Colonic mucosa (tissue), 4 donors: ENCODE measurements around the gene C1RL. TPM values are rescaled to one million over a fixed set of nuclear protein-coding genes. Genes with fewer than 3 reads are reported as not detected.

ENCODE experiments used
- DNase-seq: peaks from one replicate; pipeline ENCODE4 v3.0.0-alpha.2; 2020
- H3K27ac ChIP-seq: fragments of 200-600 bp; one replicate; pipeline ENCODE4 v1.8.0; 2021
- H3K27me3 ChIP-seq: fragments of 200-600 bp; one replicate; pipeline ENCODE4 v1.8.0; 2021
- H3K36me3 ChIP-seq: fragments of 200-600 bp; one replicate; pipeline ENCODE4 v1.8.0; 2021
- H3K4me1 ChIP-seq: fragments of 200-600 bp; one replicate; pipeline ENCODE4 v1.8.0; 2021; ENCODE audit warnings: mild to moderate bottlenecking
- H3K4me3 ChIP-seq: fragments of 200-600 bp; one replicate; pipeline ENCODE4 v1.8.0; 2021
- H3K9ac ChIP-seq, 2 donors: one replicate each; pipeline ENCODE4 v1.7.0; 2013; ENCODE audit warnings: control low read depth in 2 of 2, low read depth in 2 of 2, low read length in 2 of 2
- H3K9me3 ChIP-seq: fragments of 200-600 bp; one replicate; pipeline ENCODE4 v1.8.0; 2021
- CTCF ChIP-seq: fragments of 200-600 bp; IDR thresholded peaks from one replicate; pipeline ENCODE4 v1.8.0; 2022; ENCODE audit warnings: antibody characterized with exemption, mild to moderate bottlenecking
- intact Hi-C: fragments of 100-400 bp; cut with DNase I; formaldehyde crosslinking; loops from one replicate; pipeline ENCODE4 v1.14.1; 2022
- total RNA-seq, 2 donors: library from RNA; stranded (reverse); fragmentation: NEBNext Ultra II Directional in 1 of 2; extraction: Animal tissue kit (Norgen Biotek cat#: 25700) in 1 of 2; gene quantifications; one replicate each; pipeline ENCODE4 v1.2.1, GENCODE V29; 2021
- donor health status: healthy.
- donor health status: DM: no; HTN: no; CAD: no.
- donor health status: DM: no; HTN: no; CAD: no.

C1RL gene, protein sequence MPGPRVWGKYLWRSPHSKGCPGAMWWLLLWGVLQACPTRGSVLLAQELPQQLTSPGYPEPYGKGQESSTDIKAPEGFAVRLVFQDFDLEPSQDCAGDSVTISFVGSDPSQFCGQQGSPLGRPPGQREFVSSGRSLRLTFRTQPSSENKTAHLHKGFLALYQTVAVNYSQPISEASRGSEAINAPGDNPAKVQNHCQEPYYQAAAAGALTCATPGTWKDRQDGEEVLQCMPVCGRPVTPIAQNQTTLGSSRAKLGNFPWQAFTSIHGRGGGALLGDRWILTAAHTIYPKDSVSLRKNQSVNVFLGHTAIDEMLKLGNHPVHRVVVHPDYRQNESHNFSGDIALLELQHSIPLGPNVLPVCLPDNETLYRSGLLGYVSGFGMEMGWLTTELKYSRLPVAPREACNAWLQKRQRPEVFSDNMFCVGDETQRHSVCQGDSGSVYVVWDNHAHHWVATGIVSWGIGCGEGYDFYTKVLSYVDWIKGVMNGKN
- 10 to 100 TPM; 39.5 to 39.7 TPM for total RNA-seq

- peak; percentile 98 for TF ChIP-seq CTCF
- Histone ChIP-seq H3K36me3 (peaks cover 3% of the 10 kb centered on the region), H3K4me1 (peaks cover 6% of the 10 kb centered on the region), H3K27me3 (no peaks in the 10 kb centered on the region), H3K9ac (peak within 1 kb of the TSS; percentile 82 to 93), H3K4me3 (peak within 1 kb of the TSS; percentile 61), H3K27ac (peak within 1 kb of the TSS; percentile 96), H3K9me3 (no peaks in the 10 kb centered on the region)
- intact Hi-C loops = no loop called here
- peak; percentile 96 for DNase-seq
These were observed at the start of gene C1RL for GRCh38 chr12:7108796-7109571. Gene C1RL, minus strand, starts transcription at chr12:7109214. Its CDS starts 34 bp downstream, at chr12:7109180.

DNA sequence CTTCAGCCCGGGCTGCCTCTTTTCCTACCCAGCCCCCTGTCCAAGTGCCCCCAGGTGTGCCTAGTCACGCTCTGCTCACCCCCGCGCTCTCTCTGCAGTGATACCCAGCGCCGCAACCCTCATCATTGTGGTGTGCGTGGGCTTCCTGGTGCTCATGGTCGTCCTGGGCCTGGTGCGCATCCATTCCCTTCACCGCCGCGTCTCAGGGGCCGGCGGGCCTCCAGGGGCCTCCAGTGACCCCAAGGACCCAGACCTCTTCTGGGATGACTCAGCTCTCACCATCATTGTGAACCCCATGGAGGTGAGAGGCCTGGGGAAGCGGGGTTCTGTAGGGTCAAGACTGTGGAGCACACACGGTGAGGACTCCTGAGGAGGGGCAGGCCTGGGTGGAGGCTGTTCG is 48.4 kb upstream of the C1RL start:
- intact Hi-C loops = no loop called here
- no peaks in the 10 kb centered on the region for H3K36me3 ChIP-seq

DNA sequence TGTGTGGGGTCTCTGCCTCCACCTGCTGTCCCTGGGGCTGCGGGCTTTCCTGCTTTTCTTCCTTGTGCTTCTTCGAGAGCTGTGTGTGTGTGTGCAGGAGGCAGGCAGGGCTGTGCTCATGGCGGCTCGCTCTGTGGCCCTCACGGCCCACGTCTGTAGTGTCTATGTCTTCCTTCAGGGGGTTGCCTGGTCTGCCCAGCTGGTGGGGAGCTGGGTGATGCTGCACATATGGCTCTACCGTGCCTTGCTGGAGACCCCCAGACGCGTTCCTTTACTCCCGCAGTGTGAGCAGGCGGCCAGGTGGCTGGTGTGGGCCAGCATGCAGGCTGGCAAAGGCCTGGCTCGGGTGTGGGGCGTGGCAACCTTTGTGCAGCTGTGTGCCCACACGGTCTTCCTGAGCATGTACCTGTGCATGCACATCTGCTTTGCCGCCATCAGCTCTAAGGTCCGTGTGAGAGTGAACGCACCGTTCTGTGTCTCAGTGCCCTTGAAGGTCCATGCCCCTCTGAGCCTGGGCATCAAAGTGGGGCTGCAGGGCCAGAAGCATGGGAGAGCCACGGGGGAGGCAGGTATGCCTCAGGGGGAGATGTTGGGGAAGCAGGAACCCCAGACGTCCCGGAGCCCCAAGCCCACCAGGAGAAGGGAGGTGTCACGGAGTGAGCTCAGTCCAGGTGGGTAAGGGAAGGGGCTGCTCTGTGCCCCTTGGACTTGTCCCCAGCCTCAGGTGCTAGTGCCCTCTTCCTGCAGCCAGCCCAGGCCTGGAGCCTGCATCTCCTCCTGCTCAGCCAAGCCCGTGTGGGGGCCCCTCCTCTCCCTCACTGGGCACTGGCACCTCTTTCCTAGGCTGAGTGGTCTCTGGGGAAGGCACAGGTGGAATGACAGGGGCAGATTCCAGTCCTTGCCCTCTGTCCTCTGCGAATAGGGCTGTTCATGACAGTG is 47.5 kb upstream of the C1RL start:
- Histone ChIP-seq H3K27me3 (no peaks in the 10 kb centered on the region), H3K36me3 (no peaks in the 10 kb centered on the region), H3K9ac (no peak overlapping the region), H3K4me1 (no peaks in the 10 kb centered on the region), H3K9me3 (no peaks in the 10 kb centered on the region), H3K4me3 (no peak overlapping the region), H3K27ac (no peak overlapping the region)
- DNase-seq = no peak
- no peak for TF ChIP-seq CTCF
- intact Hi-C loops = no loop called here

More for the DNA sequence above, 48.4 kb upstream of the C1RL start:
- no peaks in the 10 kb centered on the region for H3K4me1 ChIP-seq
- no peak overlapping the region for H3K9ac ChIP-seq
- no peaks in the 10 kb centered on the region for H3K27me3 ChIP-seq
- H3K9me3 ChIP-seq = no peaks in the 10 kb centered on the region
- no peak overlapping the region for H3K27ac ChIP-seq
- no peak for DNase-seq
- TF ChIP-seq CTCF = no peak
- no peak overlapping the region for H3K4me3 ChIP-seq

- H3K27ac ChIP-seq = no peak overlapping the region
- H3K36me3 ChIP-seq = no peaks in the 10 kb centered on the region
- intact Hi-C loops = no loop called here
- no peak overlapping the region for H3K9ac ChIP-seq
- H3K4me1 ChIP-seq = no peaks in the 10 kb centered on the region
- no peaks in the 10 kb centered on the region for H3K27me3 ChIP-seq
- H3K9me3 ChIP-seq = no peaks in the 10 kb centered on the region
- H3K4me3 ChIP-seq = no peak overlapping the region
- no peak for DNase-seq
- no peak for TF ChIP-seq CTCF
These were observed 46.5 kb upstream of the C1RL start for GRCh38 chr12:7155471-7156034.
